ENCODE measurements around the gene ACTL6B. TPM values are rescaled to one million over a fixed set of nuclear protein-coding genes. Genes with fewer than 3 reads are reported as not detected.

ACTL6B gene
- total and polyA plus RNA-seq, 9 of the 15 experiments (the other 6 are each of a cell fraction or from before 2014, with no cell fraction given), result not detected

GRCh38 chr7:100693312-100694097, 37.3 kb upstream of the ACTL6B start (continued):
- TF ChIP-seq FOXK1 (CRISPR knock-in tag; IDR thresholded peaks at IDR 0.05; ENCODE audit: borderline replicate concordance), result no peak
- no peak for TF ChIP-seq SRSF7 (optimal IDR thresholded peaks at IDR 0.05; ENCODE audit: low read depth, low read length)
- peak; percentile 39 to 67; a peak in 2 of 4 replicates for TF ChIP-seq MAZ (CRISPR knock-in tag; conservative IDR thresholded peaks at IDR 0.05 in 1 of 2, IDR thresholded peaks at IDR 0.05 in 1 of 2)
- no peak for TF ChIP-seq ZNF165 (CRISPR knock-in tag; IDR thresholded peaks at IDR 0.05; ENCODE audit: borderline replicate concordance)
- peak; percentile 31; the same call in 1 of the 2 replicates for TF ChIP-seq ARID4B (CRISPR knock-in tag; IDR thresholded peaks at IDR 0.05)
- TF ChIP-seq RBBP5 (IDR thresholded peaks at IDR 0.05; ENCODE audit: borderline replicate concordance, insufficient read depth, low read length, poor library complexity, severe bottlenecking), result peak; percentile 64
- TF ChIP-seq SMAD1 (IDR thresholded peaks at IDR 0.05; ENCODE audit: low read depth, low read length, partially characterized antibody), result no peak
- 0 out of 4 replicates have a peak, but pooled peaks of 1 of the 2 experiments have one; percentile 11 for TF ChIP-seq MNT (conservative IDR thresholded peaks at IDR 0.05)
- no peak for TF ChIP-seq ZFP1 (CRISPR knock-in tag; IDR thresholded peaks at IDR 0.05)
- TF ChIP-seq AFF4 (CRISPR knock-in tag; IDR thresholded peaks at IDR 0.05), result 0 out of 2 replicates have a peak, but pooled peaks have one; percentile 46
- peak; percentile 81 for TF ChIP-seq ZBTB7A (IDR thresholded peaks at IDR 0.05; ENCODE audit: borderline replicate concordance, control insufficient read depth, low read depth, low read length)
- no peak for TF ChIP-seq FOXA1 (IDR thresholded peaks at IDR 0.05; ENCODE audit: borderline replicate concordance)
- TF ChIP-seq TAF9B (IDR thresholded peaks at IDR 0.05; ENCODE audit: partially characterized antibody), result no peak

All from K562 (cell line).